ENCODE measurements around the gene VPS33B.
"Not testable (repeated sequence)": the region's sequence is repeated elsewhere in the genome, so short reads cannot be mapped to it uniquely, and the experiment has no call there.

VPS33B gene

DNA sequence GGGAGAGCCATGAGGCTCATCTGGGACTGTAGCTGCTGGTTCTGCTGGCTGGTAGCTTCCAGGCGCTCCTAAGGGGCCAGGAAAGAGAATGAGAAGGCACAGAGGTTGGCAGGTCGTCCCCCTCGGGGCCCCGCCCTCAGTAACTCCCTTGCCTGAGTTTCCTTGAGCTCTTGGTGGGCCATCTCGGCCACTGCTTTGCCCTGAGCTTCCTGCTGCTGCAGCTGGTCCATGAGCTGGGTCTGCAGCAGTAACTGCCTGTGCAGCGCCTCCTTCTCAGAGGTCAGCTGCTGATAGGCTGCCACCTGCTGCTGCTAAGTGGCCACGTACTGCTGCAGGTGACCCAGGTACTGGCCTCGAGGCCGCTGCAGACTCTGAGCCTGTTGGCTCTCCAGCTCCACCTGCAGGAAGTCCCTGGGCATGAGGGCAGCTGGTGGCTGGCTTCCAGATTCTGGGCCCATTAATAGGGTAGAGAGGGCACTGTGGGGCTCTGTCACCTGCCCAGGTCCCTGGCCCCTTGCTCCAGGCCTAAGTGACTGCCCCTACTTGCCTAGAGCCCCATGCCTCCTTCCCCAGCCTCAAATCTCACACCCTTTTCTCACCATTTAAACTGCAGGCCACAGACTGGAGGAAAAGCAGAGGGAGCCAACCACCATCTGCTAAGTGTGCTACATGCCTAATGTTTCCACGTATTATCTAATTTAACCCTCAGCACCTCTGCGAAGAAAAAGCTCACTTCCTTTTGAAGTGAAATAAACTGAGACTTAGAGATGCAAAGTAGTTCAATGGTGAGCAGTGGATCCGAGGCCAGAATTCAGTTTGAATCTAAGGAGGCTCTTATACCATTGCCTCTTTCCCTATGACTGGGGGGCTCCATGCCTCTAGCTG, 10.8 kb upstream of the VPS33B start:
- in situ Hi-C loops (cut with MboI; ENCODE audit: low sequenced_read_pairs) = no loop called here

DNA sequence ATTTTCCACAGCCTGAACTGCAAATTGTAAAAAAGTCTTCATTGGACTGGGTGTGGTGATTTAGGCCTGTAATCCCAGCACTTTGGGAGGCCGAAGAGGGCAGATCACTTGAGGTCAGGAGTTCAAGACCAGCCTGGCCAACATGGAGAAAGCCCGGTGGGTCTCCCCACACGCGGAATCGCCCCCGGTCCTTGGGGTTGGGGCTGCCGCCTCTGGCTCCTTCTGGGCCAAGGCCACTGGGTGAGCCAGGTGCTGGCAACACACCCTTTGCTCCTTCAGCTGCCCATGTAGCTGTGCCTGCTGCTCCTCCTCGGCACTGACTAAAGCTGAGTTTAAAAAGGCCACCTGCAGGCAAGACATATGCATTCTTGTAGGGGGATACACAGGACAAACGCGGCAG, 9.4 kb upstream of the VPS33B start:
- in situ Hi-C loops (cut with MboI; ENCODE audit: low sequenced_read_pairs) = no loop called here

DNA sequence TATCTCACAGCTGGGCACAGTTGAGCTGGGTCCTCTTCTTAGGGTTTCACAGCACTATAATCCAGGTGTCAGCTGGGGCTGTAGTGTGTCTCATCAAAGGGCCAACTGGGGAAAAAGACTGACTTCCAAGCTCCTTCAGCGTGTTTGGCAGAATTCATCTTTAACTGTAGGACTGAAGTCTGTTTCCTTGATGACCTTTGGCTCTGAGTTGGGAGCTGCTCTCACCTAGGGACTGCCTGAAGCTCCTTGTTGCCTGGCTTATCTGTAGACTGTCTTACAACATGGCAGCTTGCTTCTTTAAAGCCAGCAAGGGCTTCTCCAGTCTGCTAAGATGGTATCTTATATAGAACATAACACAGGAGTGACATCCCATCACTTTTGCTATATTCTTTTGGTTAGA, 5.3 kb upstream of the VPS33B start:
- in situ Hi-C loops (cut with MboI; ENCODE audit: low sequenced_read_pairs) = no loop called here

DNA sequence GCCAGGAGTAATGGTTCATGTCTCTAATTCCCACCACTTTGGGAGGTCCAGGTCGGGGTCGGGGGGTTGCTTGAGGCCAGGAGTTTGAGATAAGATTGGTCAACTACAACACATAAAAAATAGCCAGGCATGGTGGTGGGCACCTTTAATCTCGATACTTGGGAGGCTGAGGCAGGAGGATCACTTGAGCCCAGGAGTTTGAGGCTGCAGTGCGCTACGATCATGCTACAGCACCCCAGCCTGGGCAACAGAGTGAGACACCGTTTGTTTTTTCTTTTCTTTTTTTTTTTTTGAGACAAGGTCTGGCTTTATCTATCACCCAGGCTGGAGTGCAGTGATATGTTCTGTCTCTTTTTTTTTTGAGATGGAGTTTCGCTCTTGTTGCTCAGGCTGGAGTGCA, 1.3 kb upstream of the VPS33B start:
- in situ Hi-C loops (cut with MboI; ENCODE audit: low sequenced_read_pairs) = no loop called here

GRCh38 chr15:91022832-91023129, 387 bp upstream of the VPS33B start:
- in situ Hi-C loops (cut with MboI; ENCODE audit: low sequenced_read_pairs) = no loop called here

GRCh38 chr15:91021516-91022074, 799 bp downstream of the VPS33B start:
- in situ Hi-C loops (cut with MboI; ENCODE audit: low sequenced_read_pairs) = no loop called here

DNA sequence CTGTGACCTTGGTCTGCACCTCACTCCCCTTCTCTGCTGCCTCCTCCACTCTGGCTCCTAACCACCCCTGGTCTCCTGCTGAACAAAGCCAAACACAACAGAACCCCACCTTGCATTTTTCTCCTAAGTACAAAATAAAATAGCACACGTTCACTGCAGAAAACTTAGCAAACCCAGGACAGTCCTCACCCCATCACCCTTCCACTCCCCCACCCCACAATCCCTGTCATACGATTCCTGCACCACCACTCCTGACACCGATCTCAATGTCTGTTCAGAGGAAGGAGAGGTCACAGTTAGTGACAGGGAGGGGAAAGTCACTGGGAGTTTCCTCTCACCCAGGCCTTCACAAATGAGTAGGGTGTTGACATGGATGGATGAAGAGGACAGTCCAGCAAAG, 4.2 kb downstream of the VPS33B start:
- in situ Hi-C loops (cut with MboI; ENCODE audit: low sequenced_read_pairs) = no loop called here

GRCh38 chr15:91017716-91018115, 4.7 kb downstream of the VPS33B start:
- in situ Hi-C loops (cut with MboI; ENCODE audit: low sequenced_read_pairs) = no loop called here

DNA sequence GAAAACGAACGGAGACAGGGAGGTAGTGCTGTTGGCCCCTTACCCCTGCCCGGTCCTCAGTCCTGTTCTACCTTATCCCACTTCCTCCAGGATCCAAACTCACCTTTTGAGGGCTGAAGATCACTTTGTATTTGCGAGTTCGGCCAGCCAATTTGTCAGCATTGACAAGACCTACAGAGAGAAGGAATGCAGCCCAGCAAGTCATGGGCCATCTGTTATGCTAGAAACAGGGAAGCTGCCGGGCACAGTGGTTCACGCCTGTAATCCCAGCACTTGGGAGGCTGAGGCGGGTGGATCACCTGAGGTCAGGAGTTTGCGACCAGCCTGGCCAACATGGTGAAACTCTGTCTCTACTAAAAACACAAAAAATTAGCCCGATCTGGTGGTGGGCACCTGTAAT, 8.7 kb downstream of the VPS33B start:
- in situ Hi-C loops (cut with MboI; ENCODE audit: low sequenced_read_pairs) = not testable (repeated sequence)

GRCh38 chr15:91007266-91007665, 15.1 kb downstream of the VPS33B start:
- in situ Hi-C loops (cut with MboI; ENCODE audit: low sequenced_read_pairs) = no loop called here

DNA sequence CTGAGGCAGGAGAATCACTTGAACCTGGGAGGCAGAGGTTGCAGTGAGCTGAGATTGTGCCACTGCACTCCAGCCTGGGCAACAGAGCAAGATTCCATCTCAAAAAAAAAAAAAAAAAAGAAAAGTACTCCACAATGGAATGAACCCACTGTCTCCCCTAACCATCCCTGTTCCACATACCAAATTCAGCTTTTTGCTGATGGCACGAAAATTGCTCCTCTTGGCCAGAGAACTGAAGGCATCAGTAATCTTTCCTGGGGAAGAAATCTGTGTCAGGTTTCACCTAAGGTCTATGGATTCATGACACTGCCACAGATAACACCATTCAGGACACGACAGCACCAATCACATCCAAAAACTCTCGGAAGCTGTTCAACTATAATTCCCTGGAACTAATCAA, 21.2 kb downstream of the VPS33B start:
- in situ Hi-C loops (cut with MboI; ENCODE audit: low sequenced_read_pairs) = no loop called here

- in situ Hi-C loops (cut with MboI; ENCODE audit: low sequenced_read_pairs) = no loop called here
Measured at GRCh38 chr15:90998737-90999136, 23.7 kb downstream of the VPS33B start.

GRCh38 chr15:90994417-90995311, 27.7 kb downstream of the VPS33B start, which contains the start of gene PRC1:
Gene PRC1, minus strand, starts transcription at chr15:90994535. Its CDS starts 118 bp downstream, at chr15:90994417.
- in situ Hi-C loops (cut with MboI; ENCODE audit: low sequenced_read_pairs) = no loop called here

DNA sequence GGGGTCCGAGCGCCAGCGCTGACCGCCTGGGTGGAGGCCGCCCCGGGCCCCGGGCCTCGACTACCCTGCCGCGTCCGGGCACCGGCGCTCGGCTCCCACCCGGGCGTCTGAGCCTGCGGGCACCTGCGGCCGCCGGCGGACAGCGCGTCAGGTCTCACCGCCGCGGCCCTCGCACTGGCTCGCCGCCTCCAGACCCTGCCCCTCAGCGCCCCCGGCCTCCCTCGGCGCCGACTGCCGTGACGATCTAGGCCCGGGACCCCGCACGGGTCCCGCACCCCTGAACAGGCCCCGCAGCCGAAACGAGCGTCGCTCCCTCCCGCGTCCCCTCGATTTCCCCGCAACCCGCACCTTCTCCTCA, 28.4 kb downstream of the VPS33B start:
- in situ Hi-C loops (cut with MboI; ENCODE audit: low sequenced_read_pairs) = no loop called here

- in situ Hi-C loops (cut with MboI; ENCODE audit: low sequenced_read_pairs) = no loop called here
Measured at GRCh38 chr15:90991587-90992285, 30.7 kb downstream of the VPS33B start.

- in situ Hi-C loops (cut with MboI; ENCODE audit: low sequenced_read_pairs) = no loop called here
Measured at GRCh38 chr15:90990446-90990845, 31.9 kb downstream of the VPS33B start.

DNA sequence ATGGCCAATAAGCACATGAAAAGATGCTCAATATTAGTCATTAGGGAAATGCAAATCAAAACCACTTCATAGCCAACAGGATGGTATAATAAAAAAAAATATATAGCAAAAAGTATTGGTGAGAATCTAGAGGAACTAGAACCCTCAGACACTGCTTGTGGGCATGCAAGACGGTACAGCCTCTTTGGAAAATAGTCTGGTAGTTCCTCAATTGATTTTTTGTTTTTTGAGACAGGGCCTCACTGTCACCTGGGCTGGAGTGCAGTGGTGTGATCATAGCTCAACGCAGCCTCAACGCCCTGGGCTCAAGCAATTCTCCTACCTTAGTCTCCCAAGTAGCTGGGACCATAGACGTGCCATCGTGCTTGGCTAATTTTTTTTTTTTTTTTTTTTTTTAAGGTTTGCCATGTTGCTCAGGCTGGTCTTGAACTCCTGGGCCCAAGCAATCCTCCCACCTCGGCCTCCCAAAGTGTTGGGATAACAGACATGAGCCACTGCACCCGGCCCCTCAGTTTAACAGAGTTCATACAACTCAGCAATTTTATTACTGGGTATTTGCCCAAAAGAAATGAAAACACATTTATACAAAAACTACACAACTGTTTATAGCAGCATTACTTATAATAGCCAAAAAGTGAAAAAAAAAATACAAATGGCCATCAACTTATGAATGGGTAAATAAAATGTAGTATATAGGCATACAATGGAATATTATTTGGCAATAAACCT, 33.2 kb downstream of the VPS33B start:
- in situ Hi-C loops (cut with MboI; ENCODE audit: low sequenced_read_pairs) = no loop called here

DNA sequence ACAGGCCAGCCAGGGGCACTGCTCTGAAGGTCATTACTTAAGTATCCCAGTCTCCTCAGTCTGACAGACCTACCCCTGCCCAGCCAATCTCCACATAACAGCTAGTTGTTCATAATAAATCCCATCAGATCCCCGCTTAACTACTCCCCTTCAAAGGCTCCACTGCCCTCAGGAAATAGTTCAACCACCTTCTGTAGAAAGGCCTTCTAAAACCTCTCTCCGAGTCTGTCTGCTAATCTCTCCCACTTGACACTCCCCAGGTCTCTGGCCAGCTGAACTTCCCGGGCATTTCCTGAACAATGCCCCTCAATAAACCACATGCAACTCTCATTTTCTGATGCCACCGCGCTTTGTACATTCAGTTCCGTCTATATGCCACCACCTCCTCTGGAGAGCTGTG, 34.1 kb downstream of the VPS33B start:
- in situ Hi-C loops (cut with MboI; ENCODE audit: low sequenced_read_pairs) = no loop called here

GRCh38 chr15:90987561-90988141, 34.7 kb downstream of the VPS33B start:
- in situ Hi-C loops (cut with MboI; ENCODE audit: low sequenced_read_pairs) = no loop called here

All from HL-60/S4 treated with retinoic acid at 250 ng/mL for 4 days and 3 days (cell line).